H9 (cell line): Measurements from ENCODE around the gene ZAP70. TPM values are rescaled to one million over a fixed set of nuclear protein-coding genes. Genes with fewer than 3 reads are reported as not detected.

Source experiments
- DNase-seq: peaks from one replicate; pipeline ENCODE4 v3.0.0-alpha.2; 2017
- H2AFZ ChIP-seq: one replicate; pipeline ENCODE4 v1.6.1; 2013; ENCODE audit warnings: mild to moderate bottlenecking, low read length, control low read depth, moderate library complexity
- H2AK5ac ChIP-seq: 2 replicates; pipeline ENCODE4 v1.6.1; 2013; ENCODE audit warnings: low read length, control low read depth, mixed read lengths; ENCODE audit not compliant: insufficient read length
- H2BK120ac ChIP-seq: one replicate; pipeline ENCODE4 v1.6.1; 2013; ENCODE audit warnings: low read depth, mild to moderate bottlenecking, low read length, control low read depth, inconsistent platforms; ENCODE audit not compliant: poor library complexity, severe bottlenecking
- H2BK12ac ChIP-seq: 2 replicates; pipeline ENCODE4 v1.6.1; 2013; ENCODE audit warnings: low read length, control low read depth, mixed read lengths, low read depth; ENCODE audit not compliant: insufficient read length
- H2BK15ac ChIP-seq: 2 replicates; pipeline ENCODE4 v1.6.1; 2013; ENCODE audit warnings: low read depth, low read length, control low read depth
- H2BK20ac ChIP-seq: one replicate; pipeline ENCODE4 v1.6.1; 2013; ENCODE audit warnings: low read depth, mild to moderate bottlenecking, low read length, control low read depth, inconsistent platforms; ENCODE audit not compliant: poor library complexity, severe bottlenecking
- H2BK5ac ChIP-seq: 2 replicates; pipeline ENCODE4 v1.6.1; 2013; ENCODE audit warnings: low read length, control low read depth, mixed read lengths; ENCODE audit not compliant: insufficient read length
- H3K14ac ChIP-seq: 2 replicates; pipeline ENCODE4 v1.6.1; 2013; ENCODE audit warnings: low read length, control low read depth; ENCODE audit not compliant: insufficient read depth
- H3K18ac ChIP-seq: 2 replicates; pipeline ENCODE4 v1.6.1; 2013; ENCODE audit warnings: low read depth, mild to moderate bottlenecking, mixed read lengths, low read length, control low read depth; ENCODE audit not compliant: insufficient read length
- H3K23ac ChIP-seq: 2 replicates; pipeline ENCODE4 v1.6.1; 2013; ENCODE audit warnings: low read length, control low read depth, mixed read lengths, low read depth; ENCODE audit not compliant: insufficient read length
- H3K23me2 ChIP-seq: 2 replicates; pipeline ENCODE4 v1.6.1; 2013; ENCODE audit warnings: low read depth, mild to moderate bottlenecking, mixed read lengths, low read length, control low read depth; ENCODE audit not compliant: insufficient read length, poor library complexity, severe bottlenecking
- H3K27ac ChIP-seq: 2 replicates; pipeline ENCODE4 v1.5.1; 2013; ENCODE audit warnings: low read length, control low read depth, mixed read lengths, low read depth; ENCODE audit not compliant: insufficient read length
- H3K27me3 ChIP-seq: 2 replicates; pipeline ENCODE4 v1.6.1; 2013; ENCODE audit warnings: low read length, control low read depth, inconsistent platforms; ENCODE audit not compliant: insufficient read depth
- H3K4ac ChIP-seq: 2 replicates; pipeline ENCODE4 v1.6.1; 2013; ENCODE audit warnings: low read depth, mild to moderate bottlenecking, control low read depth, inconsistent platforms, low read length, moderate library complexity
- H3K4me1 ChIP-seq: 2 replicates; pipeline ENCODE4 v1.6.1; 2013; ENCODE audit warnings: low read length, control low read depth, inconsistent platforms; ENCODE audit not compliant: insufficient read depth
- H3K4me2 ChIP-seq: 2 replicates; pipeline ENCODE4 v1.6.1; 2013; ENCODE audit warnings: low read length, control low read depth, mixed read lengths; ENCODE audit not compliant: insufficient read length, insufficient read depth
- H3K56ac ChIP-seq: 2 replicates; pipeline ENCODE4 v1.6.1; 2013; ENCODE audit warnings: low read depth, mild to moderate bottlenecking, mixed read lengths, low read length, control low read depth; ENCODE audit not compliant: insufficient read length
- H3K79me1 ChIP-seq: 2 replicates; pipeline ENCODE4 v1.6.1; 2013; ENCODE audit warnings: low read depth, mild to moderate bottlenecking, moderate library complexity, low read length, control low read depth, inconsistent platforms; ENCODE audit not compliant: insufficient read depth, poor library complexity, severe bottlenecking
- H3K79me2 ChIP-seq: 2 replicates; pipeline ENCODE4 v1.6.1; 2013; ENCODE audit warnings: low read length, control low read depth, inconsistent platforms; ENCODE audit not compliant: insufficient read depth
- H3K9ac ChIP-seq: 2 replicates; pipeline ENCODE4 v1.6.1; 2013; ENCODE audit warnings: low read length, control low read depth, mixed read lengths; ENCODE audit not compliant: insufficient read length; ENCODE audit errors: extremely low read depth
- H3K9me3 ChIP-seq: one replicate; pipeline ENCODE4 v1.6.1; 2013; ENCODE audit warnings: low read depth, low read length, inconsistent platforms; ENCODE audit not compliant: control insufficient read depth
- H3T11ph ChIP-seq: one replicate; pipeline ENCODE4 v1.6.1; 2013; ENCODE audit warnings: mild to moderate bottlenecking, low read length, control low read depth, inconsistent platforms
- H4K20me1 ChIP-seq: one replicate; pipeline ENCODE4 v1.6.1; 2013; ENCODE audit not compliant: control insufficient read depth, insufficient read length, insufficient read depth
- H4K5ac ChIP-seq: 2 replicates; pipeline ENCODE4 v1.6.1; 2013; ENCODE audit warnings: low read depth, mild to moderate bottlenecking, mixed read lengths, low read length, control low read depth; ENCODE audit not compliant: insufficient read length
- H4K8ac ChIP-seq: replicated peaks from 2 replicates; pipeline ENCODE4 v1.6.1; 2013; ENCODE audit warnings: low read length, control low read depth, mixed read lengths, low read depth; ENCODE audit not compliant: insufficient read length
- H4K91ac ChIP-seq: 2 replicates; pipeline ENCODE4 v1.6.1; 2013; ENCODE audit warnings: low read depth, mild to moderate bottlenecking, moderate library complexity, mixed read lengths, low read length, control low read depth; ENCODE audit not compliant: insufficient read length
- H3K27ac Mint-ChIP-seq, 3 experiments: 2 replicates in 2 of 3; 3 replicates in 1 of 3; pipeline ENCODE4 v1.8.0; 2020 to 2021; ENCODE audit warnings: mixed read lengths in 3 of 3, mild to moderate bottlenecking in 1 of 3, moderate library complexity in 1 of 3
- H3K27me3 Mint-ChIP-seq: 2 replicates; pipeline ENCODE4 v1.8.0; 2021; ENCODE audit warnings: low read depth, mild to moderate bottlenecking, moderate library complexity, mixed read lengths
- H3K36me3 Mint-ChIP-seq, 3 experiments: 2 replicates in 2 of 3; 3 replicates in 1 of 3; pipeline ENCODE4 v1.8.0; 2020 to 2021; ENCODE audit warnings: low read depth in 3 of 3, mixed read lengths in 3 of 3; ENCODE audit not compliant: insufficient read depth in 1 of 3
- H3K4me1 Mint-ChIP-seq, 2 experiments: 2 replicates each; pipeline ENCODE4 v1.8.0; 2020; ENCODE audit warnings: mixed read lengths in 2 of 2
- H3K4me3 Mint-ChIP-seq, 2 experiments: 2 replicates in 1 of 2; 3 replicates in 1 of 2; pipeline ENCODE4 v1.8.0; 2020 to 2021; ENCODE audit warnings: mild to moderate bottlenecking in 2 of 2, mixed read lengths in 2 of 2, moderate library complexity in 1 of 2
- H3K9me3 Mint-ChIP-seq, 2 experiments: 2 replicates in 1 of 2; 3 replicates in 1 of 2; pipeline ENCODE4 v1.8.0; 2020; ENCODE audit warnings: mild to moderate bottlenecking in 2 of 2, mixed read lengths in 2 of 2, moderate library complexity in 1 of 2
- WGBS: extraction: QIAGEN DNeasy Blood & Tissue Kit; methylation state at CpG from one replicate; pipeline ENCODE4 v1.1.7; 2013; ENCODE audit warnings: missing lambda C conversion rate, low lambda C conversion rate, mixed read lengths; ENCODE audit not compliant: insufficient read length; ENCODE audit errors: extremely low coverage; 5-methylcytosine and 5-hydroxymethylcytosine counted together
- total RNA-seq: library from RNA; stranded (reverse); gene quantifications from 2 replicates; pipeline ENCODE4 v1.2.1, GENCODE V29; 2021
- TF ChIP-seq, protein P1 (sequence below): fragments of 200-600 bp; sonication (generic); conservative IDR thresholded peaks from 3 replicates; pipeline ENCODE4 v1.8.0; 2021; ENCODE audit warnings: antibody characterized with exemption, mild to moderate bottlenecking

The ZAP70 gene
- total RNA-seq, 1 experiment from 2014 or later = 0.24 TPM

GRCh38 chr2:97785818-97786217 is 72.4 kb downstream of the ZAP70 start:
- Mint-ChIP-seq H3K4me1 (no peaks in the 10 kb centered on the region), H3K9me3 (no peaks in the 10 kb centered on the region), H3K27me3 (no peaks in the 10 kb centered on the region), H3K27ac (no peak overlapping the region), H3K36me3 (no peaks in the 10 kb centered on the region; a peak in 1 of 7 replicates), H3K4me3 (no peak overlapping the region)
- WGBS = no CpG with 5 or more reads among the region's 2 CpGs
- H3K27me3 ChIP-seq = no peaks in the 10 kb centered on the region
- no peaks in the 10 kb centered on the region for H4K20me1 ChIP-seq
- no peak overlapping the region for H3K14ac ChIP-seq
- H4K5ac ChIP-seq = no peak overlapping the region
- no peak overlapping the region for H2BK5ac ChIP-seq
- no peaks in the 10 kb centered on the region for H3K79me1 ChIP-seq
- no peak overlapping the region for H2AFZ ChIP-seq
- no peak overlapping the region for H3T11ph ChIP-seq
- no peak overlapping the region for H2BK12ac ChIP-seq
- H3K18ac ChIP-seq = no peak overlapping the region
- no peak overlapping the region for H2BK120ac ChIP-seq
- H2BK15ac ChIP-seq = no peak overlapping the region
- no peak for DNase-seq
- H4K91ac ChIP-seq = no peak overlapping the region
- H3K27ac ChIP-seq = no peak overlapping the region
- no peak overlapping the region for H3K4ac ChIP-seq
- no peaks in the 10 kb centered on the region for H3K4me1 ChIP-seq
- H2AK5ac ChIP-seq = no peak overlapping the region
- no peaks in the 10 kb centered on the region for H3K23me2 ChIP-seq
- H3K9me3 ChIP-seq = no peaks in the 10 kb centered on the region
- H3K56ac ChIP-seq = no peak overlapping the region
- no peak overlapping the region for H4K8ac ChIP-seq
- no peak overlapping the region for H3K4me2 ChIP-seq
- H3K9ac ChIP-seq = no peak overlapping the region
- H3K79me2 ChIP-seq = no peaks in the 10 kb centered on the region
- H2BK20ac ChIP-seq = no peak overlapping the region
- no peak overlapping the region for H3K23ac ChIP-seq
- TF ChIP-seq, protein P1, sequence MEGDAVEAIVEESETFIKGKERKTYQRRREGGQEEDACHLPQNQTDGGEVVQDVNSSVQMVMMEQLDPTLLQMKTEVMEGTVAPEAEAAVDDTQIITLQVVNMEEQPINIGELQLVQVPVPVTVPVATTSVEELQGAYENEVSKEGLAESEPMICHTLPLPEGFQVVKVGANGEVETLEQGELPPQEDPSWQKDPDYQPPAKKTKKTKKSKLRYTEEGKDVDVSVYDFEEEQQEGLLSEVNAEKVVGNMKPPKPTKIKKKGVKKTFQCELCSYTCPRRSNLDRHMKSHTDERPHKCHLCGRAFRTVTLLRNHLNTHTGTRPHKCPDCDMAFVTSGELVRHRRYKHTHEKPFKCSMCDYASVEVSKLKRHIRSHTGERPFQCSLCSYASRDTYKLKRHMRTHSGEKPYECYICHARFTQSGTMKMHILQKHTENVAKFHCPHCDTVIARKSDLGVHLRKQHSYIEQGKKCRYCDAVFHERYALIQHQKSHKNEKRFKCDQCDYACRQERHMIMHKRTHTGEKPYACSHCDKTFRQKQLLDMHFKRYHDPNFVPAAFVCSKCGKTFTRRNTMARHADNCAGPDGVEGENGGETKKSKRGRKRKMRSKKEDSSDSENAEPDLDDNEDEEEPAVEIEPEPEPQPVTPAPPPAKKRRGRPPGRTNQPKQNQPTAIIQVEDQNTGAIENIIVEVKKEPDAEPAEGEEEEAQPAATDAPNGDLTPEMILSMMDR = no peak
